H1 (cell line): ENCODE measurements around the gene CCDC89. TPM values are rescaled to one million over a fixed set of nuclear protein-coding genes. Genes with fewer than 3 reads are reported as not detected.

Experiments
- BRCA1 ChIP-seq: IDR thresholded peaks from 2 replicates; pipeline ENCODE4 v1.6.1; 2012; ENCODE audit warnings: low read depth, low read length, improper control_type of control experiment
- CBX5 ChIP-seq: fragments of 300-800, 300-1000 bp; sonication (generic); IDR thresholded peaks from 2 replicates; pipeline ENCODE4 v1.7.1; 2016; ENCODE audit warnings: antibody characterized with exemption, low read length, low read depth
- FOSL1 ChIP-seq: IDR thresholded peaks from 2 replicates; pipeline ENCODE4 v1.6.1; 2011; ENCODE audit warnings: mild to moderate bottlenecking, low read depth, low read length, moderate library complexity; ENCODE audit not compliant: insufficient read depth
- polyA plus RNA-seq, 7 experiments: library from polyadenylated mRNA; depleted of rRNA in 3 of 7; stranded (reverse) in 5 of 7; unstranded in 2 of 7; fragments of >200 nt in 5 of 7; fragments of 200-250 nt in 2 of 7; gene quantifications; 1 replicate in 5 of 7; 2 replicates in 1 of 7; 4 replicates in 1 of 7; pipeline versions ENCODE4 v1.2.1 to v1.2.3, GENCODE V29; 2011 to 2013; ENCODE audit warnings: missing spikeins in 2 of 7, mixed read lengths in 2 of 7
- total RNA-seq: library from RNA; stranded (reverse); fragmentation: NEBNext Ultra II Directional; extraction: Animal tissue kit (Norgen Biotek cat#: 25700); gene quantifications from 2 replicates; pipeline ENCODE4 v1.2.1, GENCODE V29; 2021

The CCDC89 gene
- total and polyA plus RNA-seq, 2 of the 8 experiments (the other 6 are each of a cell fraction or from before 2014, with no cell fraction given), result not detected

GRCh38 chr11:85712953-85713352 is 27.0 kb upstream of the CCDC89 start (continued):
- TF ChIP-seq CBX5, result no peak
- TF ChIP-seq FOSL1, result no peak
- no peak for TF ChIP-seq BRCA1
